Activated CD8-positive, alpha-beta memory T cell treated with anti-CD3 and anti-CD28 coated beads, Interleukin-2, amount 10 ng/mL, durations not matched to agents 7 days and 5 days (primary cell): ENCODE results near the gene UBE2O. TPM values are rescaled to one million over a fixed set of nuclear protein-coding genes. Genes with fewer than 3 reads are reported as not detected.
A peak's percentile ranks its signal among the peaks of the same experiment; 100 is the strongest.

Experiments
- ATAC-seq: fragments of 150-1000 bp; cut with Tn5 transposase; one replicate; pipeline ENCODE4 v1.10.0; 2021; ENCODE audit warnings: moderate library complexity
- CTCF ChIA-PET: fragments of 350-600 bp; sonication (Branson Sonifier 250); formaldehyde crosslinking; loops from one replicate; lab custom pipeline; 2021; ENCODE audit warnings: antibody characterized with exemption; lab: Charles Lee
- DNase-seq: peaks from one replicate; pipeline ENCODE4 v3.0.0-alpha.2; 2020
- H3K27ac Mint-ChIP-seq: one replicate; pipeline ENCODE4 v1.8.0; 2021; ENCODE audit warnings: mild to moderate bottlenecking, mixed read lengths
- H3K27me3 Mint-ChIP-seq: one replicate; pipeline ENCODE4 v1.8.0; 2021; ENCODE audit warnings: mixed read lengths
- H3K36me3 Mint-ChIP-seq: one replicate; pipeline ENCODE4 v1.8.0; 2021; ENCODE audit warnings: mild to moderate bottlenecking, mixed read lengths
- H3K4me1 Mint-ChIP-seq: one replicate; pipeline ENCODE4 v1.8.0; 2021; ENCODE audit warnings: mixed read lengths
- H3K4me3 Mint-ChIP-seq: one replicate; pipeline ENCODE4 v1.8.0; 2021; ENCODE audit warnings: mild to moderate bottlenecking, moderate library complexity, mixed read lengths
- H3K9me3 Mint-ChIP-seq: one replicate; pipeline ENCODE4 v1.8.0; 2022; ENCODE audit warnings: low read depth, mixed read lengths
- total RNA-seq, 2 experiments: library from RNA; stranded (reverse); gene quantifications; one replicate each; pipeline ENCODE4 v1.2.3, GENCODE V29; 2021

The UBE2O gene
- total RNA-seq, 2 experiments from 2014 or later = 30.2 to 34.7 TPM

DNA sequence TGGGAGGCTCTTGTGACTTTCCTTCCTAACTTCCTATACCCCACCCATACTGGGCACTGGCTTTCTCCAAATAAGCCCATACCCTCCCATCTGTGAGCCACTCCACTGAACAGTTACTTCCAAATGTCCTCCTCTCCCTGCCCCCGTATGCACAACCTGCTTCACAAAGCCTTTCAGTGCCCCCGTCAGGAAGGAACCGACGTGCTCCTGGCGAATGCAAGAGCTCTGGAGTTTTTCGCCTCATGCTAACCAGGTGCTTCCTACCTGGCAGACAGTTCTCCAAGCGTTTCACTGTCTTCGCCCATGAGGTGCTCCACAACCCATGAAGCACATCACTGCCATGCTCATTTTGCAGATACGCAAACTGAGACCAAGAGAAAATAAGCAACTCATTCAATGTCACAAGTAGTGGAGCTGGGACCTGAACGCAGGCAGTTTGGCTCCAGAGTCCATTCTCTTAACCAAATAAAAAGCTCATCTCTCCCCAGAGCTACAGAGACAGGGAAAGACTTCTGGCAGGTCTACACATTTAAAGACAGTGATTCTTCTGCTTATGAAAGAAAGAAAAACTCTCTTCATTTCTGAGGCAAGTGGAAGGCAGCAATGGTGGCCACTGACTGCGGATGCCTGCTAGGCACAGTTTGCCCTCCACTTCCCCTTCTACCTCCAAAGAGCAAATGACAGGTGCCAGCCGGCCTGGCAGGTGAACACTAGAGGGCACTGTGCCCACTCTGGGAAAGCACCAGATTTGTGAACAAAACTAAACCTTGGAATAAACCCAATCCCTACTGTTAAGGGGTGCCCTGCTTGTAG, 44.7 kb downstream of the UBE2O start:
- peak; percentile 80 for DNase-seq
- Mint-ChIP-seq H3K36me3 (peaks cover 4% of the 10 kb centered on the region), H3K27ac (no peak overlapping the region)

DNA sequence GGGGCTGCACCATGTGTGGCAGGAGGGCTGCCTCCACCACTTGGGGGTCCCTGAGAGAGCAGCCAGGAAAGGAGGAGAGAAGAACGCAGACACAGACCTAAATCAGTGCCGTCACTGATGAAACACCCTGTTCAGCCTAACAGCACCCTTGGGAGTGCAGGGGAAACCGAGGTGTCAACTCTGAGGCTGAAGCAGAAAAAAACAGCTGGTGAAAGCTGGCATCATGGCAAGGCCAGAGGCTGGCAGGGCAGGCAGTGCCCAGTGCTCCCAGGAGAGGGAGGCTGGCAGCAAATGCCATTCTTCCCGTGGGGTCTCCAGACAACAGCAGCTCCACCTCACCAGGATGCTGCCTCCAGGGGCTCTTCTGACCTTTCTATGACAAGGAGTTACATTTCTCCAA, 45.4 kb downstream of the UBE2O start:
- Mint-ChIP-seq H3K9me3 (no peaks in the 10 kb centered on the region), H3K27ac (no peak overlapping the region), H3K4me1 (peaks cover 4% of the 10 kb centered on the region), H3K4me3 (no peak overlapping the region), H3K27me3 (no peaks in the 10 kb centered on the region), H3K36me3 (peaks cover 6% of the 10 kb centered on the region)
- no peak for DNase-seq
- CTCF ChIA-PET = interaction anchor here (0.6 to 3.3 kb wide), 13 partner anchors 9 to 474 kb away, joined by 3 to 26 read pairs (median 7); partner anchors contain the start of genes PRPSAP1 and SPHK1
- ATAC-seq = no peak

More for the DNA sequence above, 44.7 kb downstream of the UBE2O start:
- H3K27me3 Mint-ChIP-seq = no peaks in the 10 kb centered on the region
- H3K4me1 Mint-ChIP-seq = peaks cover 4% of the 10 kb centered on the region
- H3K9me3 Mint-ChIP-seq = no peaks in the 10 kb centered on the region
- CTCF ChIA-PET = interaction anchor here (0.6 to 3.3 kb wide), 28 partner anchors 9 to 475 kb away, joined by 3 to 26 read pairs (median 3); partner anchors contain the start of genes PRPSAP1, SPHK1 and UBE2O
- no peak overlapping the region for H3K4me3 Mint-ChIP-seq
- peak; percentile 81 for ATAC-seq

DNA sequence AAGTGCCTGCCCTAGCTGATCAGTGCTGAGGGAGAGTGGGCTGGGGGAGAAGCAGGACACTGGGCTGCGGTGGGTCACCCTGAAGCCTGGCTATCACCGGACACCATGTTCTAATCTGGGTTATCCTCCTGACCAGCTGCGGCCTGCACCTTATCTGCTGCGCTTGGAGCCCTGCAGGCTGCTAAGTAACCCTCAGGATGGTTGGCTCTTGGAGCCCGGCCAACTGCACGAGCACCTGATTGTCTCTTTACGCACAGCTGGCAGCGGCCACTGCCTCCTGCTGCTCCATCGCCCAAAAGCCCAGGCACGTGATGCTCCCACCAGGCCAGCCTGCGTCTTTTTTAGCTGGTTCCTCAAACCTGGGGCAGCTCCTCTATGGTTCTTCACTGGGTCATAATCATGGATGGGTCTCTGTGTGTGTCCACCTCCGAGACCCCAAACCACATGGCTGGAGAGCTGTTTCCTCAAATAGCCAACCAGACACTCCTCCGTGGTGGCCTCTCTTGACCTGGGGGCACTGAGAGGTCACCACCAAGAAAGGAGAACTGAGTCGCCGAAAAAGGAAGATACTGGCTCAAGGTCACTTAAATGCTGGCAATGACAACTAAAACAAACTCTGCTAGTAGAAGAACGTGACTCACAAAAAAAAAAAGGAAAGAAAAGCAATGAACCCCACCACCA, 46.8 kb downstream of the UBE2O start:
- CTCF ChIA-PET = interaction anchor here (1.2 to 5.9 kb wide), 5 partner anchors 8 to 126 kb away, joined by 3 to 26 read pairs (median 3); partner anchors contain the start of gene SPHK1
- ATAC-seq = no peak
- Mint-ChIP-seq H3K36me3 (peaks cover 9% of the 10 kb centered on the region), H3K27me3 (no peaks in the 10 kb centered on the region), H3K4me3 (no peak overlapping the region), H3K27ac (no peak overlapping the region), H3K4me1 (peaks cover 4% of the 10 kb centered on the region), H3K9me3 (no peaks in the 10 kb centered on the region)
- no peak for DNase-seq

DNA sequence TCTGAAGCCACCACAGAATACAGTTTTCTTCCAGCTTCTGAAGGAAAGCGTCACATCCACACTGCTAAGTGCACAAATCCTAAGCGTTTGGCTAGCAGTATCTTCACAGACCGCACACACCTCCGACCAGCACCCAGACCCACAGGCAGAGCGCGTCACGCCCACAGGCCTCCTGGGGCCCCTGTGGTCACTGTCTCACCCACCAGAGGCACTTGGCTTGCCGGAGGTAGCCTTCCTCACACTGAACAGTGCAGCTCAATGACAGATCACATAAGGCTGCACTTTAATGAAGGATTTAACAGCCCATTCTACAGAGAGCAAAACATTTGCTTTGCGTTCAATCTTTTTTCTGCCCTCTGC, 47.4 kb downstream of the UBE2O start:
- Mint-ChIP-seq H3K9me3 (no peaks in the 10 kb centered on the region), H3K36me3 (peaks cover 10% of the 10 kb centered on the region), H3K27me3 (no peaks in the 10 kb centered on the region), H3K27ac (no peak overlapping the region), H3K4me1 (peaks cover 4% of the 10 kb centered on the region), H3K4me3 (no peak overlapping the region)
- ATAC-seq (no peak), DNase-seq (no peak)
- CTCF ChIA-PET = interaction anchor here (1.3 to 5.9 kb wide), 4 partner anchors 20 to 126 kb away, joined by 3 to 26 read pairs (median 3); partner anchors contain the start of gene SPHK1

- Mint-ChIP-seq H3K27ac (no peak overlapping the region), H3K36me3 (peaks cover 10% of the 10 kb centered on the region), H3K4me3 (no peak overlapping the region), H3K27me3 (no peaks in the 10 kb centered on the region), H3K9me3 (no peaks in the 10 kb centered on the region), H3K4me1 (peaks cover 4% of the 10 kb centered on the region)
- ATAC-seq (no peak), DNase-seq (no peak)
- CTCF ChIA-PET = interaction anchor here (1.3 to 5.9 kb wide), 4 partner anchors 20 to 125 kb away, joined by 3 to 26 read pairs (median 3); partner anchors contain the start of gene SPHK1
These were observed 47.9 kb downstream of the UBE2O start for GRCh38 chr17:76404976-76405563.

GRCh38 chr17:76404256-76404655, 48.7 kb downstream of the UBE2O start:
- CTCF ChIA-PET = interaction anchor here (0.8 to 5.9 kb wide), 5 partner anchors 10 to 105 kb away, joined by 3 to 26 read pairs (median 3); partner anchors contain the start of gene SPHK1
- DNase-seq = no peak
- no peak for ATAC-seq
- H3K36me3 Mint-ChIP-seq = peaks cover 10% of the 10 kb centered on the region
- no peaks in the 10 kb centered on the region for H3K9me3 Mint-ChIP-seq
- H3K27ac Mint-ChIP-seq = no peak overlapping the region
- H3K4me3 Mint-ChIP-seq = no peak overlapping the region
- H3K27me3 Mint-ChIP-seq = no peaks in the 10 kb centered on the region
- peaks cover 4% of the 10 kb centered on the region for H3K4me1 Mint-ChIP-seq

GRCh38 chr17:76402711-76403110, 50.2 kb downstream of the UBE2O start:
- H3K27me3 Mint-ChIP-seq = no peaks in the 10 kb centered on the region
- no peak for DNase-seq
- no peak overlapping the region for H3K4me3 Mint-ChIP-seq
- no peak for ATAC-seq
- no peaks in the 10 kb centered on the region for H3K9me3 Mint-ChIP-seq
- H3K27ac Mint-ChIP-seq = peak overlapping the region; percentile 8
- peaks cover 12% of the 10 kb centered on the region for H3K36me3 Mint-ChIP-seq
- CTCF ChIA-PET = interaction anchor here (0.9 to 5.9 kb wide), 2 partner anchors 18 to 99 kb away, joined by 4 to 26 read pairs; partner anchors contain the start of gene SPHK1
- no peaks in the 10 kb centered on the region for H3K4me1 Mint-ChIP-seq

GRCh38 chr17:76399175-76400172, 53.5 kb downstream of the UBE2O start:
- CTCF ChIA-PET = interaction anchor here (1.1 to 8.5 kb wide), 15 partner anchors 8 to 386 kb away, joined by 4 to 171 read pairs (median 13); partner anchors contain the start of genes PRPSAP1, QRICH2 and SPHK1
- Mint-ChIP-seq H3K4me3 (no peak overlapping the region), H3K27me3 (no peaks in the 10 kb centered on the region), H3K4me1 (no peaks in the 10 kb centered on the region), H3K36me3 (peaks cover 13% of the 10 kb centered on the region), H3K9me3 (no peaks in the 10 kb centered on the region), H3K27ac (no peak overlapping the region)
- ATAC-seq (no peak), DNase-seq (no peak)

DNA sequence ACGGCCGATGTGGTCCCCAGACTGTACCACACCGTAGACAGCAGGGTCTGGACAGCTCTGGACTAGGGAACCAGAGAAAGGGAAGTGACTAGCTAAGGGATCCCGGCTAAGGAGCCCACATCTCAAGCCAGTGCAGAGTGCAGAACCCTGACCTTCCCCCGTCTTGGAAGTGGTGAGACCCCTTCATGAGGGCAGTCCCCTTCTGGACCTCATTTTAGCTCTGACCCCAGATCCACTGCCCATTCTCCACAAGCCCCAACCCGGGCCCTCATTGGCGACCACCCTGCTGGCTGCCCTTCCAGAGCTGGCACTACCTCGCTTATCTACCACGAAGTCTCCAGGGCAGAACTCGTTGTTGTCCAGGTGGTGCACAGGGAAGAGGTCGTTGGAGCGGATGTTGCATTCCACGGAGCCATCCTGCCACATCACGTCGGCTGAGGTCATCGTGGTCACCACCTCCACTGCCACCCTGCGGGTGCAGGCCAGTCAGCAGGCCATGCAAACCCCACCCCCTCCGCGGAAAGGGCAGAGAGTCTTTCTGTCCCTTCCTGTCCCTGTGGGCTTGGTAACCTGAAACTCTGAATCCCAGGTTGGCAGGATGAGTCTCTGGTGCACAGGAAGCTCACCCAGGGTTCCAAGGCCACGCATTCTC, 54.3 kb downstream of the UBE2O start:
- peaks cover 10% of the 10 kb centered on the region for H3K36me3 Mint-ChIP-seq
- no peaks in the 10 kb centered on the region for H3K9me3 Mint-ChIP-seq
- peak; percentile 31 for ATAC-seq
- H3K27ac Mint-ChIP-seq = no peak overlapping the region
- H3K27me3 Mint-ChIP-seq = no peaks in the 10 kb centered on the region
- no peaks in the 10 kb centered on the region for H3K4me1 Mint-ChIP-seq
- no peak overlapping the region for H3K4me3 Mint-ChIP-seq
- CTCF ChIA-PET = interaction anchor here (0.6 to 8.5 kb wide), 59 partner anchors 9 to 602 kb away, joined by 3 to 171 read pairs (median 5); partner anchors contain the start of genes PRPSAP1, QRICH2, RHBDF2 and SPHK1
- no peak for DNase-seq

DNA sequence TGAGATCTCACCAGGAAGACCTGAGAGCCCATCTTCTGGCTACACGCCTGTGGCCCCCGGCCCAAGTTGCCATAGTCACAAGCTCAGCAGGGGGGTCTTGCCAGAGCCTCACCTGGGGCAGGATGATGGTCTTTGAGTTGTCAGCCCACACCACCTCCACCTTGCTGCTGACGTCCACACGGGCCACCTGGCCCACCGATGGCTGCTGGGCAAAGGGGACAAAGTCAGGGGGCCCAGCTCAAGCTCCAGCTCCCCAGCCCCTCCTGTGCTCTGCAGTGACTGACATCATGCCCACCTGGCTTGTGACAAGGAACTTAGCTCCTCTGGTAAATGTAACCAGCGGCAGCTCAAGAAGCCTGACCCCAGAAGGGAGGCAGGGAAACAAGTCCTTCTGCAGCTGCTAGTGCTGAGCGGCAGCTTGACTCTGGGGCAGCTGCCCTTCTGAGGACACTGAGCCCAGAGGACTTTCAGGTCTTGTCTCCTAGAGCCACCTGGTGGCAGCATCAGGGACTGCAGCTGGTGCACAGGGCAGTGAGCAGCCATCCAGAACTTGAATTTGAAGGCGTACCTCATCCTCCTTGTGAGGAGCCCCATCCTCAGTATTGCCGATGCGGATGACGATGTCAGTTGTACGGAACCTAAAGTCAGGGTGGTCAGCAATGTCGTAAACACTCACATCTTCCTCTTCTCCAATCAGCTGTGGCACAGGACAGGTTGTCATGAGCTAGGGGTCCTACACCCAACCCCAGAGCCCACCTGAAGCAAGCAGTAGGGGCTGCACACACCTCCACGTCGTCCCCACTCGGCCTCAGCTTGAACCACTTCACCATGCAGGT, 55.0 kb downstream of the UBE2O start:
- CTCF ChIA-PET = interaction anchor here (0.6 to 8.5 kb wide), 66 partner anchors 8 to 602 kb away, joined by 3 to 171 read pairs (median 4); partner anchors contain the start of genes PRPSAP1, QRICH2, RHBDF2 and SPHK1
- Mint-ChIP-seq H3K4me3 (no peak overlapping the region), H3K4me1 (no peaks in the 10 kb centered on the region), H3K27ac (no peak overlapping the region), H3K27me3 (no peaks in the 10 kb centered on the region), H3K9me3 (no peaks in the 10 kb centered on the region), H3K36me3 (peaks cover 8% of the 10 kb centered on the region)
- DNase-seq (peak; percentile 91), ATAC-seq (peak; percentile 90)

GRCh38 chr17:76397184-76397583, 55.8 kb downstream of the UBE2O start:
- Mint-ChIP-seq H3K27ac (no peak overlapping the region), H3K27me3 (no peaks in the 10 kb centered on the region), H3K36me3 (peaks cover 7% of the 10 kb centered on the region), H3K9me3 (no peaks in the 10 kb centered on the region), H3K4me3 (no peak overlapping the region), H3K4me1 (no peaks in the 10 kb centered on the region)
- CTCF ChIA-PET = interaction anchor here (0.8 to 8.5 kb wide), 38 partner anchors 11 to 487 kb away, joined by 3 to 171 read pairs (median 7); partner anchors contain the start of genes PRPSAP1, QRICH2, RHBDF2 and SPHK1
- no peak for ATAC-seq
- DNase-seq = no peak
